CD4-positive, alpha-beta T cell (primary cell): Measurements from ENCODE around the gene FRG2B. TPM values are rescaled to one million over a fixed set of nuclear protein-coding genes. Genes with fewer than 3 reads are reported as not detected.

Experiments used
- ATAC-seq: fragments of 200-7000 bp; cut with Tn5 transposase; one replicate; pipeline ENCODE4 v1.10.0; 2022; ENCODE audit warnings: mild to moderate bottlenecking; ENCODE audit not compliant: poor library complexity
- CTCF ChIA-PET: fragments of 350-600 bp; sonication (Branson Sonifier 250); formaldehyde crosslinking; loops from one replicate; lab custom pipeline; 2021; ENCODE audit warnings: antibody characterized with exemption, inconsistent platforms; lab: Charles Lee
- POLR2A ChIA-PET: fragments of 350-600 bp; sonication (Branson Sonifier 250); formaldehyde crosslinking; loops from one replicate; lab custom pipeline; 2021; ENCODE audit warnings: antibody characterized with exemption, inconsistent platforms; lab: Charles Lee
- DNase-seq, 14 experiments: peaks; one replicate each; pipeline ENCODE4 v3.0.0-alpha.2; 2013 to 2020; ENCODE audit warnings: mixed read lengths in 2 of 14
- H3K27ac ChIP-seq, 2 donors: one replicate each; pipeline versions ENCODE4 v1.5.1 to v1.7.0; 2013; ENCODE audit warnings: low read length in 2 of 2, low read depth in 1 of 2, mild to moderate bottlenecking in 1 of 2
- H3K27me3 ChIP-seq, 2 experiments: 1 replicate in 1 of 2; 2 replicates in 1 of 2; pipeline versions ENCODE4 v1.6.1 to v1.7.0; 2013; ENCODE audit warnings: low read length in 2 of 2, control low read depth in 1 of 2, mild to moderate bottlenecking in 1 of 2, moderate library complexity in 1 of 2; ENCODE audit not compliant: insufficient read depth in 2 of 2, control insufficient read depth in 1 of 2
- H3K36me3 ChIP-seq: one replicate; pipeline ENCODE4 v1.6.1; 2013; ENCODE audit warnings: low read length, control low read depth; ENCODE audit not compliant: insufficient read depth
- H3K4me1 ChIP-seq: one replicate; pipeline ENCODE4 v1.6.1; 2013; ENCODE audit warnings: low read length, control low read depth; ENCODE audit not compliant: insufficient read depth
- H3K4me3 ChIP-seq: one replicate; pipeline ENCODE4 v1.5.1; 2013; ENCODE audit warnings: mild to moderate bottlenecking, low read length, moderate library complexity
- H3K9me3 ChIP-seq, 2 experiments: 1 replicate in 1 of 2; 2 replicates in 1 of 2; pipeline versions ENCODE4 v1.6.1 to v1.7.0; 2013; ENCODE audit warnings: low read length in 2 of 2, mild to moderate bottlenecking in 2 of 2, control low read depth in 1 of 2, moderate library complexity in 1 of 2; ENCODE audit not compliant: control insufficient read depth in 1 of 2, insufficient read depth in 1 of 2
- H3K27ac Mint-ChIP-seq: one replicate; pipeline ENCODE4 v1.8.0; 2020; ENCODE audit warnings: mixed read lengths
- H3K27me3 Mint-ChIP-seq: one replicate; pipeline ENCODE4 v1.8.0; 2021; ENCODE audit warnings: mixed read lengths
- H3K36me3 Mint-ChIP-seq: one replicate; pipeline ENCODE4 v1.8.0; 2021; ENCODE audit warnings: low read depth, mixed read lengths
- H3K4me1 Mint-ChIP-seq: one replicate; pipeline ENCODE4 v1.8.0; 2021; ENCODE audit warnings: low read depth, mixed read lengths
- H3K4me3 Mint-ChIP-seq: one replicate; pipeline ENCODE4 v1.8.0; 2020; ENCODE audit warnings: mild to moderate bottlenecking, mixed read lengths
- H3K9me3 Mint-ChIP-seq: one replicate; pipeline ENCODE4 v1.8.0; 2020; ENCODE audit warnings: mixed read lengths
- CTCF ChIP-seq: fragments of 200-600 bp; IDR thresholded peaks from one replicate; pipeline ENCODE4 v1.8.0; 2022; ENCODE audit warnings: antibody characterized with exemption, mild to moderate bottlenecking
- intact Hi-C, 2 experiments: fragments of 100-400 bp; cut with DNase I in 1 of 2; cut with micrococcal nuclease in 1 of 2; formaldehyde crosslinking; loops; one replicate each; pipeline versions ENCODE4 v1.15.1 to v1.9.0; 2023 to 2025; cut with DNase I, micrococcal nuclease
- total RNA-seq, 174 experiments: library from RNA in 2 of 174; stranded (reverse) in 2 of 174; gene quantifications; one replicate each; pipeline ENCODE4 v1.2.3 and lab custom pipeline; 2021 to 2026

FRG2B gene
- total RNA-seq, 2 experiments from 2014 or later: not detected

- H3K27ac ChIP-seq: no peak overlapping the region
- TF ChIP-seq CTCF: no peak
- Mint-ChIP-seq H3K4me3 (no peak overlapping the region), H3K27ac (no peak overlapping the region), H3K27me3 (peaks cover 29% of the 10 kb centered on the region), H3K36me3 (no peaks in the 10 kb centered on the region), H3K9me3 (no peaks in the 10 kb centered on the region), H3K4me1 (no peaks in the 10 kb centered on the region)
- H3K9me3 ChIP-seq: peaks cover 0 to 11% of the 10 kb centered on the region in 2 experiments
- H3K36me3 ChIP-seq: no peaks in the 10 kb centered on the region
- no peak overlapping the region for H3K4me3 ChIP-seq
- CTCF ChIA-PET: no interaction called here
- peaks cover 14 to 17% of the 10 kb centered on the region in 2 experiments for H3K27me3 ChIP-seq
- ATAC-seq (no peak), DNase-seq (no peak)
- POLR2A ChIA-PET: no interaction called here
- no peaks in the 10 kb centered on the region for H3K4me1 ChIP-seq
- intact Hi-C loops: no loop called here
These were observed 7.7 kb downstream of the FRG2B start for GRCh38 chr10:133618851-133619250.

- no peaks in the 10 kb centered on the region for H3K36me3 ChIP-seq
- Mint-ChIP-seq H3K9me3 (no peaks in the 10 kb centered on the region), H3K36me3 (no peaks in the 10 kb centered on the region), H3K4me3 (no peak overlapping the region), H3K27me3 (peaks cover 24% of the 10 kb centered on the region), H3K4me1 (no peaks in the 10 kb centered on the region), H3K27ac (no peak overlapping the region)
- no peak for TF ChIP-seq CTCF
- DNase-seq (no peak), ATAC-seq (no peak)
- no peaks in the 10 kb centered on the region for H3K4me1 ChIP-seq
- no peak overlapping the region for H3K27ac ChIP-seq
- CTCF ChIA-PET: no interaction called here
- POLR2A ChIA-PET: no interaction called here
- H3K27me3 ChIP-seq: peaks cover 14 to 17% of the 10 kb centered on the region in 2 experiments
- no peak overlapping the region for H3K4me3 ChIP-seq
- intact Hi-C loops: no loop called here
- peaks cover 2 to 11% of the 10 kb centered on the region in 2 experiments for H3K9me3 ChIP-seq
These were observed 9.4 kb downstream of the FRG2B start for GRCh38 chr10:133617196-133617595.

- no peak for TF ChIP-seq CTCF
- Mint-ChIP-seq H3K4me3 (no peak overlapping the region), H3K27me3 (peaks cover 19% of the 10 kb centered on the region), H3K36me3 (no peaks in the 10 kb centered on the region), H3K4me1 (no peaks in the 10 kb centered on the region), H3K9me3 (peaks cover 5% of the 10 kb centered on the region), H3K27ac (no peak overlapping the region)
- CTCF ChIA-PET: no interaction called here
- H3K27ac ChIP-seq: no peak overlapping the region
- POLR2A ChIA-PET: no interaction called here
- intact Hi-C loops: no loop called here
- no peaks in the 10 kb centered on the region for H3K36me3 ChIP-seq
- no peak overlapping the region for H3K4me3 ChIP-seq
- peaks cover 11 to 13% of the 10 kb centered on the region in 2 experiments for H3K27me3 ChIP-seq
- no peak for DNase-seq
- peaks cover 4 to 9% of the 10 kb centered on the region in 2 experiments for H3K9me3 ChIP-seq
- no peak for ATAC-seq
- H3K4me1 ChIP-seq: no peaks in the 10 kb centered on the region
These were observed 10.0 kb downstream of the FRG2B start for GRCh38 chr10:133616371-133617130.
